Fibroblast of skin of right biceps (primary cell): Measurements from ENCODE around the gene BUB3.

Source experiments
- DNase-seq: peaks from one replicate; pipeline ENCODE4 v3.0.0-alpha.2; 2013

BUB3 gene

GRCh38 chr10:123141791-123142700 is 12.2 kb upstream of the BUB3 start:
- DNase-seq = no peak

GRCh38 chr10:123142701-123143161 is 11.5 kb upstream of the BUB3 start:
- DNase-seq = no peak

GRCh38 chr10:123143162-123143824 is 10.9 kb upstream of the BUB3 start:
- no peak for DNase-seq

- DNase-seq = no peak
Observed at GRCh38 chr10:123143825-123144168, 10.4 kb upstream of the BUB3 start.

- DNase-seq = no peak
Observed at GRCh38 chr10:123144697-123145541, 9.3 kb upstream of the BUB3 start.

GRCh38 chr10:123145542-123146012 is 8.6 kb upstream of the BUB3 start:
- no peak for DNase-seq

GRCh38 chr10:123146013-123146893 is 7.9 kb upstream of the BUB3 start:
- DNase-seq = no peak

- DNase-seq = no peak
Observed at GRCh38 chr10:123146894-123147634, 7.1 kb upstream of the BUB3 start.

GRCh38 chr10:123147635-123148413 is 6.4 kb upstream of the BUB3 start, which contains the start of gene HMX2:
Gene HMX2 (plus strand): TSS chr10:123148136. CDS start chr10:123148379, 243 bp downstream.
- DNase-seq = no peak

- DNase-seq = no peak
Observed at GRCh38 chr10:123148414-123149161, 5.6 kb upstream of the BUB3 start.

- no peak for DNase-seq
Observed at GRCh38 chr10:123149162-123149567, 5.0 kb upstream of the BUB3 start.

GRCh38 chr10:123149568-123150270 is 4.5 kb upstream of the BUB3 start:
- DNase-seq = peak; percentile 33

GRCh38 chr10:123150271-123150985 is 3.8 kb upstream of the BUB3 start:
- no peak for DNase-seq

GRCh38 chr10:123150986-123151736 is 3.0 kb upstream of the BUB3 start:
- no peak for DNase-seq

- no peak for DNase-seq
Observed at GRCh38 chr10:123151737-123152135, 2.5 kb upstream of the BUB3 start.

GRCh38 chr10:123153486-123154091 is 613 bp upstream of the BUB3 start:
- no peak for DNase-seq
